B cell (primary cell): ENCODE results near the gene BEST1. TPM values are rescaled to one million over a fixed set of nuclear protein-coding genes. Genes with fewer than 3 reads are reported as not detected.

Experiments used
- ATAC-seq: fragments of 200-7000 bp; cut with Tn5 transposase; one replicate; pipeline ENCODE4 v1.10.0; 2021; ENCODE audit warnings: low read depth, mild to moderate bottlenecking, moderate number of reproducible peaks, moderate library complexity
- CTCF ChIA-PET: fragments of 350-600 bp; sonication (Branson Sonifier 250); formaldehyde crosslinking; loops from one replicate; lab custom pipeline; 2021; ENCODE audit warnings: antibody characterized with exemption, inconsistent platforms; lab: Charles Lee
- POLR2A ChIA-PET: fragments of 350-600 bp; sonication (Branson Sonifier 250); formaldehyde crosslinking; loops from one replicate; lab custom pipeline; 2021; ENCODE audit warnings: antibody characterized with exemption; lab: Charles Lee
- DNase-seq: peaks from one replicate; pipeline ENCODE4 v3.0.0; 2013
- H2AFZ ChIP-seq: 2 replicates; pipeline ENCODE4 v1.6.1; 2012; ENCODE audit warnings: mild to moderate bottlenecking, low read depth, low read length; ENCODE audit not compliant: insufficient read depth, poor library complexity, severe bottlenecking
- H3K27ac ChIP-seq, 2 donors: 1 replicate in 1 of 2; 2 replicates in 1 of 2; pipeline ENCODE4 v1.5.1; 2012 to 2013; ENCODE audit warnings: low read length in 2 of 2, mild to moderate bottlenecking in 2 of 2, moderate library complexity in 1 of 2
- H3K27me3 ChIP-seq, 4 experiments: fragments of 200-600 bp in 1 of 4; sonication (generic) in 1 of 4; replicated peaks in 1 of 4; 1 replicate in 2 of 4; 2 replicates in 2 of 4; pipeline versions ENCODE4 v1.6.1 to v1.7.0; 2013 to 2016; ENCODE audit warnings: low read length in 3 of 4, mild to moderate bottlenecking in 2 of 4, mixed read lengths in 1 of 4, moderate library complexity in 1 of 4; ENCODE audit not compliant: insufficient read depth in 4 of 4, control insufficient read depth in 3 of 4; ENCODE audit errors: control extremely low read depth in 1 of 4
- H3K36me3 ChIP-seq, 2 experiments: replicated peaks in 1 of 2; 1 replicate in 1 of 2; 2 replicates in 1 of 2; pipeline versions ENCODE4 v1.6.1 to v1.7.1; 2013; ENCODE audit warnings: low read length in 1 of 2; ENCODE audit not compliant: insufficient read depth in 2 of 2, control insufficient read depth in 1 of 2; ENCODE audit errors: control extremely low read depth in 1 of 2, extremely low read depth in 1 of 2
- H3K4me1 ChIP-seq, 2 donors: fragments of 200-600 bp in 1 of 2; sonication (generic) in 1 of 2; 1 replicate in 1 of 2; 2 replicates in 1 of 2; pipeline versions ENCODE4 v1.5.1 to v1.6.1; 2013 to 2017; ENCODE audit warnings: low read length in 2 of 2; ENCODE audit not compliant: control insufficient read depth in 2 of 2, insufficient read depth in 2 of 2
- H3K4me2 ChIP-seq: replicated peaks from 2 replicates; pipeline ENCODE3; 2012; ENCODE audit warnings: mild to moderate bottlenecking, low read depth, low read length; ENCODE audit not compliant: poor library complexity, severe bottlenecking
- H3K4me3 ChIP-seq, 5 experiments: fragments of 200-600 bp in 1 of 5; sonication (generic) in 1 of 5; 1 replicate in 3 of 5; 2 replicates in 2 of 5; pipeline versions ENCODE4 v1.5.1 to v1.7.0; 2011 to 2016; ENCODE audit warnings: low read length in 4 of 5, mild to moderate bottlenecking in 4 of 5, low read depth in 2 of 5, control low read depth in 1 of 5, moderate library complexity in 1 of 5; ENCODE audit not compliant: insufficient read depth in 1 of 5; ENCODE audit errors: control extremely low read depth in 1 of 5, extremely low read depth in 1 of 5
- H3K79me2 ChIP-seq: fragments of 200-600 bp; sonication (generic); one replicate; pipeline ENCODE4 v1.6.0; 2016; ENCODE audit warnings: low read length; ENCODE audit not compliant: control insufficient read depth, insufficient read depth
- H3K9ac ChIP-seq: fragments of 200-600 bp; sonication (generic); 2 replicates; pipeline ENCODE4 v1.6.1; 2017; ENCODE audit warnings: mild to moderate bottlenecking, low read length, moderate library complexity
- H3K9me3 ChIP-seq, 3 donors: one replicate each; pipeline versions ENCODE4 v1.6.1 to v1.7.1; 2013; ENCODE audit warnings: low read length in 2 of 3; ENCODE audit not compliant: control insufficient read depth in 2 of 3, insufficient read depth in 1 of 3; ENCODE audit errors: control extremely low read depth in 1 of 3
- H4K20me1 ChIP-seq: 2 replicates; pipeline ENCODE4 v1.6.0; 2012; ENCODE audit warnings: mild to moderate bottlenecking, low read length; ENCODE audit not compliant: insufficient read depth, control insufficient read depth, poor library complexity, severe bottlenecking
- H3K27ac Mint-ChIP-seq: one replicate; pipeline ENCODE4 v1.8.0; 2021; ENCODE audit warnings: mixed read lengths
- H3K27me3 Mint-ChIP-seq: one replicate; pipeline ENCODE4 v1.8.0; 2021; ENCODE audit warnings: mixed read lengths
- H3K4me1 Mint-ChIP-seq: one replicate; pipeline ENCODE4 v1.8.0; 2021; ENCODE audit warnings: mixed read lengths
- H3K4me3 Mint-ChIP-seq: one replicate; pipeline ENCODE4 v1.8.0; 2021; ENCODE audit warnings: mixed read lengths
- H3K9me3 Mint-ChIP-seq: one replicate; pipeline ENCODE4 v1.8.0; 2022; ENCODE audit warnings: mixed read lengths; ENCODE audit not compliant: insufficient read depth
- CTCF ChIP-seq: fragments of 200-600 bp; IDR thresholded peaks from one replicate; pipeline ENCODE4 v1.8.0; 2022; ENCODE audit warnings: antibody characterized with exemption, mild to moderate bottlenecking
- EZH2 ChIP-seq: IDR thresholded peaks from 2 replicates; pipeline ENCODE4 v1.6.1; 2012; ENCODE audit warnings: borderline replicate concordance, low read depth, mild to moderate bottlenecking, moderate library complexity, low read length; ENCODE audit not compliant: insufficient read depth, poor library complexity, severe bottlenecking
- WGBS: methylation state at CpG from one replicate; pipeline ENCODE4 v1.1.5; 2013; ENCODE audit warnings: missing lambda C conversion rate; ENCODE audit not compliant: insufficient coverage; 5-methylcytosine and 5-hydroxymethylcytosine counted together
- intact Hi-C: fragments of 100-400 bp; cut with micrococcal nuclease; formaldehyde crosslinking; loops from one replicate; pipeline ENCODE4 v1.10.0; 2022
- polyA plus RNA-seq: library from polyadenylated mRNA; depleted of rRNA; stranded (reverse); fragments of >200 nt; gene quantifications from 2 replicates; pipeline ENCODE4 v1.2.3, GENCODE V29; 2012
- total RNA-seq, 2 donors: library from RNA; stranded (reverse); fragments of 120-200 nt in 1 of 2; gene quantifications; 1 replicate in 1 of 2; 2 replicates in 1 of 2; pipeline versions ENCODE4 v1.2.3 to v1.2.4, GENCODE V29; 2013 to 2022

Gene BEST1
- total and polyA plus RNA-seq, 2 donors (not counting 1 experiment from before 2014, with no cell fraction given), result 0.07 to 0.99 TPM

- ATAC-seq, result no peak
- WGBS, result 98% methylated on average over 12 of the region's 13 CpGs
- H3K4me3 ChIP-seq, result no peak overlapping the region
- intact Hi-C loops, result no loop called here
- H3K9ac ChIP-seq, result no peak overlapping the region
- H3K36me3 ChIP-seq, result no peaks in the 10 kb centered on the region
- H3K4me1 Mint-ChIP-seq, result peaks cover 8% of the 10 kb centered on the region
- POLR2A ChIA-PET, result no interaction called here
- peaks cover 7 to 9% of the 10 kb centered on the region in 2 donors for H3K4me1 ChIP-seq
- no peak for DNase-seq
- no peak overlapping the region for H3K27ac Mint-ChIP-seq
- no peaks in the 10 kb centered on the region for H3K9me3 ChIP-seq
- H3K27ac ChIP-seq, result no peak overlapping the region
- H4K20me1 ChIP-seq, result no peaks in the 10 kb centered on the region
- CTCF ChIA-PET, result interaction anchor here (0.7 to 10.2 kb wide), 6 partner anchors 46 to 148 kb away, joined by 3 to 217 read pairs (median 134); no protein-coding TSS in a partner anchor
- TF ChIP-seq EZH2, result no peak
- no peak for TF ChIP-seq CTCF
- H3K4me3 Mint-ChIP-seq, result no peak overlapping the region
- H3K79me2 ChIP-seq, result no peaks in the 10 kb centered on the region
- H3K4me2 ChIP-seq, result no peak overlapping the region
- H3K27me3 Mint-ChIP-seq, result peaks cover 4% of the 10 kb centered on the region
- no peaks in the 10 kb centered on the region for H3K9me3 Mint-ChIP-seq
- no peaks in the 10 kb centered on the region for H3K27me3 ChIP-seq
- H2AFZ ChIP-seq, result no peak overlapping the region
Measured at GRCh38 chr11:61945191-61945590, 5.0 kb upstream of the BEST1 start.

- Histone ChIP-seq H2AFZ (no peak overlapping the region), H3K4me3 (no peak overlapping the region), H3K4me1 (peaks cover 7 to 9% of the 10 kb centered on the region in 2 donors), H3K4me2 (no peak overlapping the region), H3K27ac (no peak overlapping the region), H3K79me2 (no peaks in the 10 kb centered on the region), H3K9ac (no peak overlapping the region), H3K9me3 (no peaks in the 10 kb centered on the region), H3K27me3 (no peaks in the 10 kb centered on the region), H4K20me1 (no peaks in the 10 kb centered on the region), H3K36me3 (no peaks in the 10 kb centered on the region)
- no peak for ATAC-seq
- peaks cover 8% of the 10 kb centered on the region for H3K4me1 Mint-ChIP-seq
- TF ChIP-seq EZH2, result no peak
- TF ChIP-seq CTCF, result no peak
- no peak overlapping the region for H3K4me3 Mint-ChIP-seq
- no peak for DNase-seq
- peaks cover 4% of the 10 kb centered on the region for H3K27me3 Mint-ChIP-seq
- ChIA-PET CTCF (interaction anchor here (0.7 to 10.2 kb wide), 41 partner anchors 9 to 225 kb away, joined by 3 to 217 read pairs (median 6); partner anchors contain the start of genes FADS3, FEN1, FTH1 and TMEM258), POLR2A (interaction anchor here (0.8 to 1.5 kb wide), 4 partner anchors 17 to 55 kb away, joined by 5 to 11 read pairs (median 6); partner anchors contain the start of gene FTH1)
- H3K27ac Mint-ChIP-seq, result no peak overlapping the region
- no peaks in the 10 kb centered on the region for H3K9me3 Mint-ChIP-seq
- intact Hi-C loops, result loop anchor here (1.0 kb wide), 4 partner anchors 48 to 150 kb away; no protein-coding TSS in a partner anchor
- WGBS, result 100% methylated on average over 4 of the region's 5 CpGs
Measured at GRCh38 chr11:61946894-61947293, 3.3 kb upstream of the BEST1 start.
